Choroid plexus epithelial cell (primary cell): ENCODE measurements around the gene STAC2.

Experiments used
- DNase-seq: peaks from one replicate; pipeline ENCODE4 v3.0.0-alpha.2; 2010; ENCODE audit warnings: low read depth
- H3K4me3 ChIP-seq: 2 replicates; pipeline ENCODE4 v1.5.1; 2011; ENCODE audit warnings: low read depth, mild to moderate bottlenecking, control low read depth, low read length, moderate library complexity
- TF ChIP-seq, protein P1 (sequence below): conservative IDR thresholded peaks from 2 replicates; pipeline ENCODE4 v1.5.1; 2011; ENCODE audit warnings: low read depth, mild to moderate bottlenecking, control low read depth, inconsistent platforms, low read length, moderate library complexity

The STAC2 gene

DNA sequence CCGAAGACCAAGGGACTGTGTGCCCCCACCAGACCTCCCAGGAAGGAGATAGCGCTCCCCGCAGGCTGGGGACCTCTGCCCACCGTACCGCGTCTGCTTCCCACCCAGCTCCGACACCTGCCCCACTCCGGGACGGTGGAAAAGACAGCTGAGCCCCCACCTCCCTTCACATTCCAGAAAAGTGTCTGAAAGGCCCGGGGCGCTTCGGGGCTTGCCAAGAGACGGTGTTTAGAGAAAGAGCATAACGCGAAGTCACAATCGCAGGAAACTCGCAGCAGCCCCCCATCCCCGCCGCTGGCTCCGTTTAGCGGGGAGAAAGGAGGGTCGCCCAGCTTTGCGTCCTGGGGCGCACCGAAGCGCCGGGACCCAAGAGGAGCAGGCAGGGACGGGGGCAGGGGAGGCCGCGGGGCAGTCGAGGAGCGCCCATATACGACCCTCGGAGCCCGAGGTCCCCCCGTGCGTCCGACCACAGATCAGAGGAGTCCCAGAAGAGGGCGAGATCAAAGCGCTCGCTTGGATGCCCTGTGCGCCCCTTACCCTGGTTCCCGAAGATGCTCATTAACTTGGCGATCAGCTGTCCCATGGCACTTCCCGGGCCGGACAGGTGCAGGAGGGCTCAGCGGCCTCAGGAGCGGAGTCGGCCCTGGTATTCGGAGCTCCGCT is 60.4 kb downstream of the STAC2 start:
- H3K4me3 ChIP-seq = peak overlapping the region; percentile 61
- DNase-seq = no peak
- TF ChIP-seq, protein P1, sequence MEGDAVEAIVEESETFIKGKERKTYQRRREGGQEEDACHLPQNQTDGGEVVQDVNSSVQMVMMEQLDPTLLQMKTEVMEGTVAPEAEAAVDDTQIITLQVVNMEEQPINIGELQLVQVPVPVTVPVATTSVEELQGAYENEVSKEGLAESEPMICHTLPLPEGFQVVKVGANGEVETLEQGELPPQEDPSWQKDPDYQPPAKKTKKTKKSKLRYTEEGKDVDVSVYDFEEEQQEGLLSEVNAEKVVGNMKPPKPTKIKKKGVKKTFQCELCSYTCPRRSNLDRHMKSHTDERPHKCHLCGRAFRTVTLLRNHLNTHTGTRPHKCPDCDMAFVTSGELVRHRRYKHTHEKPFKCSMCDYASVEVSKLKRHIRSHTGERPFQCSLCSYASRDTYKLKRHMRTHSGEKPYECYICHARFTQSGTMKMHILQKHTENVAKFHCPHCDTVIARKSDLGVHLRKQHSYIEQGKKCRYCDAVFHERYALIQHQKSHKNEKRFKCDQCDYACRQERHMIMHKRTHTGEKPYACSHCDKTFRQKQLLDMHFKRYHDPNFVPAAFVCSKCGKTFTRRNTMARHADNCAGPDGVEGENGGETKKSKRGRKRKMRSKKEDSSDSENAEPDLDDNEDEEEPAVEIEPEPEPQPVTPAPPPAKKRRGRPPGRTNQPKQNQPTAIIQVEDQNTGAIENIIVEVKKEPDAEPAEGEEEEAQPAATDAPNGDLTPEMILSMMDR = no peak

DNA sequence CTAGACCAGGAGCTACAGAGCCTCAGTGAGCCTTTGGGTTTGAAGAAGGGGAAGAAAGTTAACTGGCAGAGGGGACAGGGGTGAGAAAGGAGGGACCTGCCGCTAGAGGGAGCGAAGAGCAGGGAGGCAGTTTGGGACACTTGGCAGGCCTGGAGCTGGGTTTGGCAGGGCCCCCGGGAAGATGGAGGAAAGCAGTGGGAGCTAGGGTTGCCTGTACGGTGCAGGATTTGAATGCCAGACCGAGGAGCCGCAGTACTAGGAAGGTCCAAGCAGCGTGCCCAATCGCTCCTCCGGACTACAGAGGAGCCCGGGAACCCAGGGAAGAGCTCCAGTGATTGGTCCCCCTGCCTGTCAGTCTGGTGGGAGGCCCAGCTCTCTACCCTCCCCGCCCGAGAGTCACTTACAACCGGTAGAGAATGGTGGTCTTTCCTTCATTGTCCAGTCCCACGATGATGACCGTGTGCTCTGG is 61.0 kb downstream of the STAC2 start:
- peak; percentile 95 for DNase-seq
- TF ChIP-seq, protein P1 = peak; percentile 93
- peak overlapping the region; percentile 61 for H3K4me3 ChIP-seq

DNA sequence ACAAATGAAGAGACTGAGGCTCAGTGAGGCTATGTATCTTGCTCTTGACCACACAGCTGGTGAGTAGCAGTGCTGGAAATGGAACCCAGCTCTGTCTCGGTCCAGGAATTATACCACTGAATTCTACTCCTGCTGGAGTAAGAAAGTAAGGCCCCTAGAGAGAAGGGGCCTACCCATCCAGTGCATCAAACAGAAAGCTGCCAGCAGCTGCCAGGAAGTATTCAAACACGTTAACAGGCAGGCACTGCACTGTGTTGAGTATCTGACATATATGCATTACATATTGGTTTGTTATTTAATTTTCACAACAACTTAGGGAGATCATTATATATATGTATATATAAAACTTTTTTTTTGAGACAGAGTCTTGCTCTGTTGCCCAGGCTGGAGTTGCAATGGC is 63.8 kb downstream of the STAC2 start:
- no peak overlapping the region for H3K4me3 ChIP-seq
- TF ChIP-seq, protein P1 = no peak
- no peak for DNase-seq
